NK-92 (cell line): Measurements from ENCODE around the gene MBNL1.
"Not testable (repeated sequence)": the region's sequence is repeated elsewhere in the genome, so short reads cannot be mapped to it uniquely, and the experiment has no call there.

ENCODE experiments used
- DNase-seq: peaks from one replicate; lab custom pipeline; 2025; ENCODE audit not compliant: unreplicated experiment; lab: John Stamatoyannopoulos, UW

MBNL1 gene

GRCh38 chr3:152317184-152317583 is 48.5 kb downstream of the MBNL1 start:
- no peak for DNase-seq

GRCh38 chr3:152317956-152318355 is 49.2 kb downstream of the MBNL1 start:
- DNase-seq, result no peak

- no peak for DNase-seq
Measured at GRCh38 chr3:152318512-152318911, 49.8 kb downstream of the MBNL1 start.

- no peak for DNase-seq
Measured at GRCh38 chr3:152319256-152319655, 50.5 kb downstream of the MBNL1 start.

GRCh38 chr3:152319831-152320617 is 51.3 kb downstream of the MBNL1 start:
- DNase-seq, result no peak

- no peak for DNase-seq
Measured at GRCh38 chr3:152321200-152321954, 52.6 kb downstream of the MBNL1 start.

- DNase-seq, result no peak
Measured at GRCh38 chr3:152321955-152322377, 53.2 kb downstream of the MBNL1 start.

- DNase-seq, result no peak
Measured at GRCh38 chr3:152322756-152323155, 54.0 kb downstream of the MBNL1 start.

- DNase-seq, result no peak
Measured at GRCh38 chr3:152323834-152324233, 55.1 kb downstream of the MBNL1 start.

GRCh38 chr3:152325136-152325535 is 56.4 kb downstream of the MBNL1 start:
- DNase-seq, result no peak

- no peak for DNase-seq
Measured at GRCh38 chr3:152327203-152327602, 58.5 kb downstream of the MBNL1 start.

- DNase-seq, result no peak
Measured at GRCh38 chr3:152328841-152329240, 60.1 kb downstream of the MBNL1 start.

- DNase-seq, result no peak
Measured at GRCh38 chr3:152330559-152330958, 61.8 kb downstream of the MBNL1 start.

- no peak for DNase-seq
Measured at GRCh38 chr3:152331018-152331541, 62.4 kb downstream of the MBNL1 start.

- DNase-seq, result no peak
Measured at GRCh38 chr3:152331998-152332397, 63.3 kb downstream of the MBNL1 start.

- DNase-seq, result no peak
Measured at GRCh38 chr3:152333928-152334327, 65.2 kb downstream of the MBNL1 start.

- DNase-seq, result no peak
Measured at GRCh38 chr3:152334761-152335160, 66.0 kb downstream of the MBNL1 start.

- DNase-seq, result no peak
Measured at GRCh38 chr3:152335273-152335672, 66.5 kb downstream of the MBNL1 start.

- DNase-seq, result not testable (repeated sequence)
Measured at GRCh38 chr3:152337337-152337736, 68.6 kb downstream of the MBNL1 start.

GRCh38 chr3:152338159-152338720 is 69.5 kb downstream of the MBNL1 start:
- DNase-seq, result no peak

GRCh38 chr3:152339881-152340505 is 71.3 kb downstream of the MBNL1 start:
- no peak for DNase-seq
